Astrocyte of the cerebellum (primary cell): ENCODE data around the gene ALLC.

Experiments used
- DNase-seq: peaks from one replicate; pipeline ENCODE4 v3.0.0-alpha.2; 2011; ENCODE audit warnings: low read depth
- H3K4me3 ChIP-seq: 2 replicates; pipeline ENCODE4 v1.5.1; 2011; ENCODE audit warnings: mild to moderate bottlenecking, low read depth, low read length, moderate library complexity
- in situ Hi-C: cut with HindIII; loops from 2 replicates; pipeline ENCODE4 v1.10.0; 2017; ENCODE audit warnings: low sequenced_read_pairs
- TF ChIP-seq, protein P1 (sequence below): IDR thresholded peaks from 2 replicates; pipeline ENCODE4 v1.5.1; 2012; ENCODE audit warnings: low read length, low read depth, moderate library complexity, mild to moderate bottlenecking; ENCODE audit errors: missing control alignments

Gene ALLC

DNA sequence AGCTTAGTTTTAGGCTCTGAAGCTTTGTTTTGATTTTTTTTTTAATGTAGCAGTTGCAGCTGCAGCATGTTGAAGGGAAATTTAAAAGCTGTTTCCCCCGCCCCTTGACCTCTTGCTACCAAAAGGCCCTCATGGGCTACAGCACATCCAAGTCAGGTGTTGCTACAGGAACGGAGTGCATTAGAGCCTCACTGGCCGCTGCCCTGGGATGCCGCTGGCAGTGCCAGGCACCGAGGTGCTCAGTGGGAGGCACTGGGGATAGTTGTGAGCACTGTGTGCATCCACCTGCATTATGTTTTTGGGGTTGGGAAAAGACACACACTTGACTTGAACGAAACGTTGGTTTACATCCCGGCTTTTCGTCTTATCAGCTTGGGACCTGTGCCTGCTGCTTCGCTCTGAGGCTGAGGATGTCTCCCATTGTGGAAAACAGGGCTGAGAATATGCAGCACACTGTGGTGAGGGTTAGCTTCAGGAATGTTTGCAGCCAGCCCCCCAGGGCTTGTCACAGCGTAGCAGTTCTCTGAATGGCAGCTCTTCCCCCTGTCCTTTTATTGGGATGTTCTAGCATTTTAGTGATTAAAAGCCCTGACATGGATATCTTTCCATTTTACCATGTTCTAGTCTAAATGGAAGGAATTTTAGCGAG lies 69.5 kb downstream of the ALLC start:
- in situ Hi-C loops, result no loop called here
- DNase-seq, result no peak
- TF ChIP-seq, protein P1, sequence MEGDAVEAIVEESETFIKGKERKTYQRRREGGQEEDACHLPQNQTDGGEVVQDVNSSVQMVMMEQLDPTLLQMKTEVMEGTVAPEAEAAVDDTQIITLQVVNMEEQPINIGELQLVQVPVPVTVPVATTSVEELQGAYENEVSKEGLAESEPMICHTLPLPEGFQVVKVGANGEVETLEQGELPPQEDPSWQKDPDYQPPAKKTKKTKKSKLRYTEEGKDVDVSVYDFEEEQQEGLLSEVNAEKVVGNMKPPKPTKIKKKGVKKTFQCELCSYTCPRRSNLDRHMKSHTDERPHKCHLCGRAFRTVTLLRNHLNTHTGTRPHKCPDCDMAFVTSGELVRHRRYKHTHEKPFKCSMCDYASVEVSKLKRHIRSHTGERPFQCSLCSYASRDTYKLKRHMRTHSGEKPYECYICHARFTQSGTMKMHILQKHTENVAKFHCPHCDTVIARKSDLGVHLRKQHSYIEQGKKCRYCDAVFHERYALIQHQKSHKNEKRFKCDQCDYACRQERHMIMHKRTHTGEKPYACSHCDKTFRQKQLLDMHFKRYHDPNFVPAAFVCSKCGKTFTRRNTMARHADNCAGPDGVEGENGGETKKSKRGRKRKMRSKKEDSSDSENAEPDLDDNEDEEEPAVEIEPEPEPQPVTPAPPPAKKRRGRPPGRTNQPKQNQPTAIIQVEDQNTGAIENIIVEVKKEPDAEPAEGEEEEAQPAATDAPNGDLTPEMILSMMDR, result no peak
- no peak overlapping the region for H3K4me3 ChIP-seq

DNA sequence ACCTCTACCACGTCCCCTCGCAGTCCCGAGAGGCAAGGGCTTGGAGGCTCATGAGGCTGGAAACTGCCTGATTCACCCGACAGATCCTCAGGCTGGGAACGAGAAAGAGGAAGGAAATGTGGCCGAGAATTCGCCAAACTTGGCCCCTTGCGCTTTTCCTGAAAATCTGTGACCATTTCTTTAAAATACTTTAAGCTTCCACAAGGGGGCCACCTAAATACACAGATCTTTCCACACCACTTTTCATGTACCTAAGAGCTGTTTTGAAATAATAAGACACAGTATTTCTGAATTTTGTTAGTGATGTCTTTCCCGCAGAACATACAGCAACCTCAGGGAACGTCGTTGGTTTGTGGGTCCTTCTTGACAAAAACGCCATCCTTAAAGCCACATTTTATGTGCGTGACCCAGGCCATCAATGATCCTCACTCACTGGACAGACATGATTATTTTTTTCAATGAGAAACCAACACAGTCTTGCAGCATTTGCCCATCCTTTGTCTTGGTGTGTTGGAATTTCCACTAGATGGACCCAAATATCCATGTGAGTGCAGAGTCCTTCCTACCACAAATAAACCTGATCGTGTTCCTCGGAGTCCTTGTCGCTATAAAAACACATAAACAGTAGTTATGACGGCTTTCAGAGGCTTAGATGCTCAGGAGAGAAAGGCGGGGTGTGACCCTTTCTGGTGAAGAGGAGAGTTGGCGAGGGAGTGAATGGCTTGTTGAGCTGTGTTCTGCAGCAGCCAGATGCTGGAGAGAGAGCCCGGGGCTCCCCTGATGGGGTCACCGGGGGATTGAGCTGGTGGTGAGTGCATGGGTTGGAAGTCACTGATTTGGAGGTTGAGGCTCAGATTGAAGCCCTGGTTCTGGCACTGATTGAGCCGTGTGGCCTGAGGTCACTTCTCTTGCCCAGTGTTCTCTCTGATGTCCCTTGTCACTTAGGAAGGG lies 70.4 kb downstream of the ALLC start:
- no peak overlapping the region for H3K4me3 ChIP-seq
- TF ChIP-seq, protein P1, result peak; percentile 48
- peak; percentile 33 for DNase-seq
- in situ Hi-C loops, result no loop called here

DNA sequence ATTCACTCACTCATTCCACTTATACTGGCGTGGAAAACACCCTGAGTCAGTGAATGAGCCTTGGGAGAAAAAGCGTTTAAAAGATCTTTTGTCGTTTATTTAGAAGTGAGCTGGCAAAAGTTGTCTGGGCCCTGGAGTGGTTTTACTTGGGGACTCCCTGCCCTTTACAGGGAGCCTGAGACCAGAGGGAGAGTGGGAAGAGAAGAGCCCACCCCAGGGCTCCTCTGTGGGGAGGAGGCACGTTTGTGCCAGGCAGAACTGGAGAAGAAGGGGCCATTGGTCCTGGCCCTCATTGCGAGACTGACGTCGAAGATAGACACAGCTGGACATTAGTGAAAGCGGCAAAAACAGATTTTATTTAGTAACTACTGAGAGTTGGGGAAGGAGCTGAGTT lies 71.1 kb downstream of the ALLC start:
- H3K4me3 ChIP-seq, result no peak overlapping the region
- TF ChIP-seq, protein P1, result no peak
- DNase-seq, result no peak
- in situ Hi-C loops, result no loop called here

DNA sequence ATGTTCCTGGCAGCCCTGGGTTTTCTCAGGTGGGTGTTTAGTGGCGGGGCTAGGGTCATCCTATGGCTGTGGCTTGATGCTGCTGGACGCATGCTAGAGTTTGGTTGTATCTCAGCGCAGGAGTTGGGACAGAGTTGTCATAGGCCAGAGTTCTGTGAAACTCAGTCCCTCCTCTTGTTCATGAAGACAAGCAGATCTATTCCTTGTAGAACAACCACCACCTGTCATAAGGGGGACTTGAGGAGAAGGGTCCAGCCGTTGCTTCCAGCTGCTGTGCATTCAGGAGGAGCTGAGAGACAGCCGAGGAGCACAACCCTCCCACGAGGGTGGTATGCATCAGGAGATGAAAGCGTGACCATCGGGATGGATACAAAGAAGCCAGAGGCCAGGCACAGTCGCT lies 71.8 kb downstream of the ALLC start:
- in situ Hi-C loops, result no loop called here
- H3K4me3 ChIP-seq, result no peak overlapping the region
- TF ChIP-seq, protein P1, result no peak
- DNase-seq, result no peak

DNA sequence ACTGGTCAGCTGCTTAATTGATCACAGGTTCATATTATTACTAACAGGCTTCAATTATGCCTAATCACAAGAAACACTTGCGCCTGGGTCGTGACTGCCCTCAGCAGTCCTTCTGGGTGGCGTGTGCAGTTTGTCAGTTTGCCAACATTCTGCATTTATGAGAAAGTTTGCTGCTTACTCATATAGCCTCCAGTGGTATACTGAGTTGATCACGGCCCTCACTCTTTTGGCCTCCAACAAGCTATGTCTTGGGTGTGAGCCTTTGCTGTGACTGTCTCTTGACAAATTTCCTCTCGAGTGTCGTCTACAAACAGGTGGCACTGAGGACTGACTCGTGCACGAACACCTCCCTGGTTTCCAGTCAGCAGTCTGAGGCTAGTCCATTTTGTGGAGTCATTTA lies 72.6 kb downstream of the ALLC start:
- H3K4me3 ChIP-seq, result no peak overlapping the region
- DNase-seq, result no peak
- in situ Hi-C loops, result no loop called here
- TF ChIP-seq, protein P1, result no peak

DNA sequence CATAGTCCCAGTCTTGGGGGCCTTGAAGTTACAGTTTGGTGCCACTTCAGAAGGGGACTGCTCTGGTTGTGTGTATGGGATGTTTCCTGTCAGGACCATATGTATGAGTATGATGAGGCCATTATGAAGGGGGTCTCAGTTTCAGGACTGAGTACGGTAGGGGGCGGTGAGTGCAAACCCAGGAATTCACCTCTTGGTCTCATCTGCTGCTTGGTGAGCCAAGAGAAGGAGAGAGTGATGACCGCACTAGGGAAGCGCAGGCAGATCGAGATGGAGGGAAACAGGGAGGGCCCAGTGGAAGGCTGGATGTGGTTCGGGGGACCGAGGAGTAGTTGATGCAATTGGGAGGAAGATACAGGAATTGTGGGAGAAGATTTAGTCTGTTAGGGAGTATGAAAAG lies 73.8 kb downstream of the ALLC start:
- TF ChIP-seq, protein P1, result no peak
- no peak overlapping the region for H3K4me3 ChIP-seq
- in situ Hi-C loops, result no loop called here
- DNase-seq, result no peak
